ENCODE results near the gene PRKAG3. TPM values are rescaled to one million over a fixed set of nuclear protein-coding genes. Genes with fewer than 3 reads are reported as not detected.

PRKAG3 gene
- total and polyA plus RNA-seq, 8 donors = 0.08 TPM; not detected in 7

DNA sequence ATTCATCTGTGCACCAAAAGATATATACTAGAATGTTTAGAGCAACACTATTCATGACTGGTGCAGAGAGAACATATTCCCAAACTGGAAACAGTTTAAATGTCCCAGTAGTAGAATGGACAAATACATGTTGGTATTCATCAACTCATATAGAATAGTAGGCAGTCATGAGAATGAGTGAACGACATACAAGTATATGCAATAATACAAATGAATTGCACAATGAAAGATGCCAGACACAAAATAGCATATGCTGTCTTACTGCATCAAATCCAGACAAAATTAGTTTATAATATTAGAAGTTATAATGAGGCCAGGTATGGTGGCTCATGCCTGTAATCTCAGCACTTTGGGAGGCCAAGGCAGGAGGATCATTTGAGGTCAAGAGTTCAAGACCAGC is 8.3 kb upstream of the PRKAG3 start:
- intact Hi-C loops (cut with DNase I) = loop anchor here in 1 of 2 donors (10.0 kb wide), 1 partner anchor 125 kb away; the partner anchor contains the start of gene TTLL4
- peaks cover 0 to 15% of the 10 kb centered on the region in 2 donors for H3K4me1 ChIP-seq
- DNase-seq = no peak
- H3K36me3 ChIP-seq = no peaks in the 10 kb centered on the region
- H3K9me3 ChIP-seq = peaks cover 0 to 14% of the 10 kb centered on the region in 2 donors
- no peak for ATAC-seq
- TF ChIP-seq, protein P1, sequence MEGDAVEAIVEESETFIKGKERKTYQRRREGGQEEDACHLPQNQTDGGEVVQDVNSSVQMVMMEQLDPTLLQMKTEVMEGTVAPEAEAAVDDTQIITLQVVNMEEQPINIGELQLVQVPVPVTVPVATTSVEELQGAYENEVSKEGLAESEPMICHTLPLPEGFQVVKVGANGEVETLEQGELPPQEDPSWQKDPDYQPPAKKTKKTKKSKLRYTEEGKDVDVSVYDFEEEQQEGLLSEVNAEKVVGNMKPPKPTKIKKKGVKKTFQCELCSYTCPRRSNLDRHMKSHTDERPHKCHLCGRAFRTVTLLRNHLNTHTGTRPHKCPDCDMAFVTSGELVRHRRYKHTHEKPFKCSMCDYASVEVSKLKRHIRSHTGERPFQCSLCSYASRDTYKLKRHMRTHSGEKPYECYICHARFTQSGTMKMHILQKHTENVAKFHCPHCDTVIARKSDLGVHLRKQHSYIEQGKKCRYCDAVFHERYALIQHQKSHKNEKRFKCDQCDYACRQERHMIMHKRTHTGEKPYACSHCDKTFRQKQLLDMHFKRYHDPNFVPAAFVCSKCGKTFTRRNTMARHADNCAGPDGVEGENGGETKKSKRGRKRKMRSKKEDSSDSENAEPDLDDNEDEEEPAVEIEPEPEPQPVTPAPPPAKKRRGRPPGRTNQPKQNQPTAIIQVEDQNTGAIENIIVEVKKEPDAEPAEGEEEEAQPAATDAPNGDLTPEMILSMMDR (IDR thresholded peaks at IDR 0.05) = no peak
- H3K4me3 ChIP-seq = no peak overlapping the region
- H3K27ac ChIP-seq = peak overlapping the region in 1 of 2 donors; percentile 69
- peaks cover 0 to 14% of the 10 kb centered on the region in 2 donors for H3K27me3 ChIP-seq

DNA sequence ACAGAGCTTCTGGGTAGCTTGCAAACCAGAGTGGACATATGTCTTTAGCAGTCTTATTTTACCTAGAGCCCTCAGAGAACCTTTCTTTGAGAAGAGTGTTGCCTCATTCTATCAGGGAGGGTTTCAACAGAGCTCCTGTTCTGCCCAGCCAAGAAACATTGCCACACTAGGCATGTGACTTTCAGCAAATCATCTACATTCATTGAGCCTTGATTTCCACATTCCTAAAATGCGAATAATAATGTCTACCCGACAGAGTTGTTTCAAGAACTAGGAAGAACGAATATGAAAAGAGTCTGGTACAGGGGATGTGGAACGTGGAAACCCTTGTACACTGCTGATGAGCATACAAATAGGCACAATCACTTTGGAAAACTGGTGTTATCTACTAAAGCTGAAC is 7.8 kb upstream of the PRKAG3 start:
- ATAC-seq (peak; percentile 53), DNase-seq (no peak)
- Histone ChIP-seq H3K9me3 (peaks cover 0 to 14% of the 10 kb centered on the region in 2 donors), H3K36me3 (no peaks in the 10 kb centered on the region), H3K27me3 (peaks cover 0 to 19% of the 10 kb centered on the region in 2 donors), H3K4me3 (no peak overlapping the region), H3K27ac (peak overlapping the region in 1 of 2 donors; percentile 69), H3K4me1 (peaks cover 0 to 15% of the 10 kb centered on the region in 2 donors)
- intact Hi-C loops (cut with DNase I) = no loop called here
- TF ChIP-seq, protein P1 (IDR thresholded peaks at IDR 0.05) = no peak

DNA sequence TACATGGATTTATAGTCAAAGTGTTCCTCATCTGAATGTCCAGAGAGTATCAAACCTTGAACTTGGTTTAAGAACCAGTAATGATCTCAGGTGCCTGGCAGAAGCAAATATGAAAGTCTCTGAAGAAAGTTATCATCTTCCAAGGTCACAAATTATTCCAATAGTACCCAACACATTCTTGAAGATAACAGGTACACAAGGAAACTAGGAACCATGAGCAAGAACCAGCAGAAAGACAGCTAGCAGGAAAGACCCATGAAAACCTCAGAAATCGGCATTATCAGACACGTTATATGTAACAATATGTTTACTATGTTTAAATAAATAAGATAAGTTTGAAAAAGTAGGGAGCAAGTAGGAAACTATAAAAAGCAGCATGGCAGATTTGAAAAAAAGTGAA is 5.9 kb upstream of the PRKAG3 start:
- no peaks in the 10 kb centered on the region for H3K36me3 ChIP-seq
- intact Hi-C loops (cut with DNase I) = no loop called here
- H3K4me3 ChIP-seq = no peak overlapping the region
- peaks cover 0 to 15% of the 10 kb centered on the region in 2 donors for H3K4me1 ChIP-seq
- peaks cover 0 to 36% of the 10 kb centered on the region in 2 donors for H3K27me3 ChIP-seq
- TF ChIP-seq, protein P1 (IDR thresholded peaks at IDR 0.05) = no peak
- H3K27ac ChIP-seq = no peak overlapping the region
- H3K9me3 ChIP-seq = peaks cover 0 to 14% of the 10 kb centered on the region in 2 donors
- DNase-seq (no peak), ATAC-seq (no peak)

DNA sequence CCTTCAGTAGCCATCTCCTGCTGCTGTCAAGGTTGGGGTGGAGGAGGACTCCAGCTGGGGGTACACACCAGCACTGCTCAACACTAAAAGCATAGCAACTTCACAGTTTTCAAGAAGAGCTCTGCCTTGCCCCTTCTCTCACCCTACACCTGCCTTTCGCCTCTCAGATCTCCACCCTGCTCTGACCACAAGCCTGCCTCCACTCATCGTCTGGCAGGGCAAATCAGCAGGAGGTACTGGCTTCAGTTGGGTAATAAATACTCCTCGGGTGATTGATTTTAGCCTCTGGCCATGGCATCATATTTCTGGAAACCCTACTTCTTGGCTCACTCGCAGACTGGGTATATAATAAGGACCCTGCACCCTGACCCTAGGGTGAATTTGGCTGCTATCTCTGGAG is 3.1 kb upstream of the PRKAG3 start:
- no peak overlapping the region for H3K4me3 ChIP-seq
- DNase-seq = no peak
- ATAC-seq = no peak
- peaks cover 0 to 10% of the 10 kb centered on the region in 2 donors for H3K4me1 ChIP-seq
- peaks cover 0 to 14% of the 10 kb centered on the region in 2 donors for H3K9me3 ChIP-seq
- TF ChIP-seq, protein P1 (IDR thresholded peaks at IDR 0.05) = no peak
- H3K27me3 ChIP-seq = peaks cover 0 to 53% of the 10 kb centered on the region in 2 donors
- no peaks in the 10 kb centered on the region for H3K36me3 ChIP-seq
- intact Hi-C loops (cut with DNase I) = no loop called here
- H3K27ac ChIP-seq = no peak overlapping the region

DNA sequence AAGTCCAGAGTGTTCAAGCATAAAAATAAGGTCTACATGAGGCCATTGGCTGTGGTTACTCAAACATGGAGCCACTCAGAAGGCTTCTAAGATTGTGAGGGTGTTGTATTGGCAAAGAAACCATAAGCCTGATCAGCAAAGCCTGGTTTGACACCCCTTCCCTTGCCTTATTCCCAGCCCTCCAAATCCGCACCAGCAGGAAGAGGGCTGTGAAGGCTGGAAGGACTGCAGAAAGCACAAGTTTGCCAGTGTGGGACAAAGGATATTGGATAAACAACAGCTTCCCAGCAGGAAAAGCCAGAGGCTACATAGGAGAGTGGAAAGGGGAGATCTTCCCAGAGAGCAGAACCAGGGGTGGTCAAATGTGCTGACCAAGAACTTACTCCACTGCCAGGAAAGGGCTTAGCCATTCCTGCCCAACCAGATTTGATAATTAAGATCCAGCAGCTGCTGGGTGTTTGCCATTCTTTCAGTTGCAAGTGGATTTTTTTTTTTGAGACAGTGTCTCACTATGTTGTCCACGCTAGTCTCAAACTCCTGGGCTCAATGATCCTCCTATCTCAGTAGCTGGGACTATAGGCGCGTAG is 1.5 kb upstream of the PRKAG3 start:
- Histone ChIP-seq H3K36me3 (no peaks in the 10 kb centered on the region), H3K27ac (no peak overlapping the region), H3K4me3 (no peak overlapping the region), H3K9me3 (peaks cover 0 to 14% of the 10 kb centered on the region in 2 donors), H3K27me3 (peaks cover 0 to 61% of the 10 kb centered on the region in 2 donors), H3K4me1 (no peaks in the 10 kb centered on the region)
- DNase-seq = no peak
- TF ChIP-seq, protein P1 (IDR thresholded peaks at IDR 0.05) = no peak
- no peak for ATAC-seq
- intact Hi-C loops (cut with DNase I) = no loop called here

Measured in left lung (tissue), 10 donors.